Measurements from ENCODE around the gene KCNQ1.

The KCNQ1 gene

DNA sequence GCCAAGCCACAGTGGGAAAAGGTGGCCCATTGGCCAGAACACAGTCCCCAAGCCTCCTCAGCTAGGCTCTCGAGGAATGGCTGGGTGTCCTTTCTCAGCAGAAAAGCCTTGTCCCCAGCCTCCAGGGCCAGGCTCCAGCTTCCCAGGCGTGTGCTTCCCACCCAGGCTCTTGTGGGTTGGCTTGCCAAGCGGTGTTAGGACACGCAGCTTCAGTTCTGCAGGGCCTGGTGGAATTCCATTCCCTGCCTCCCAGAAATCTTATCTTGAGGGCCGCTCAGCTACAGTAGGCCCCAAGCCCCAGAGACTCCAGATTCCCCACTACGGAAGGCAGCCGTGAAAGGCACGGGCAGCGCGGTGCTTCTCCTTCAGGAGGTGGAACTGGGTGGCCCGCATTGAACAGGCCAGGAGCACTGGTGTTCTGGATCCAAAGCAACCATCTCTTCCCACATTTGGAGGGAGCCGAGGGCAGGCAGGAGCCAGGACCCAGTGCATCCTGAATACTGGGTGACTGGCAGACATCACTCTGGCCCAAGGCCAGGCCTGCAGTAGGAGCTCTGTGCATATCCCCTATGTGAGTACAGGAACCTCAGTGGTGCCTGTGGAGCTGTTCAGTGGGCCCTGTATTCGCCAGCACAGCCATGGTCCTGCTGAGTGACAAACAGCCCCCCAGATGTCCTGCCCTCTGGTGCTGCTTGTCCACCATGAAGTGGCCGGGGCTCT lies 271.7 kb downstream of the KCNQ1 start:
- DNase-seq (ENCODE audit: low read depth), result no peak

- DNase-seq (ENCODE audit: low read depth), result no peak
These were observed 272.9 kb downstream of the KCNQ1 start for GRCh38 chr11:2717561-2718325.

DNA sequence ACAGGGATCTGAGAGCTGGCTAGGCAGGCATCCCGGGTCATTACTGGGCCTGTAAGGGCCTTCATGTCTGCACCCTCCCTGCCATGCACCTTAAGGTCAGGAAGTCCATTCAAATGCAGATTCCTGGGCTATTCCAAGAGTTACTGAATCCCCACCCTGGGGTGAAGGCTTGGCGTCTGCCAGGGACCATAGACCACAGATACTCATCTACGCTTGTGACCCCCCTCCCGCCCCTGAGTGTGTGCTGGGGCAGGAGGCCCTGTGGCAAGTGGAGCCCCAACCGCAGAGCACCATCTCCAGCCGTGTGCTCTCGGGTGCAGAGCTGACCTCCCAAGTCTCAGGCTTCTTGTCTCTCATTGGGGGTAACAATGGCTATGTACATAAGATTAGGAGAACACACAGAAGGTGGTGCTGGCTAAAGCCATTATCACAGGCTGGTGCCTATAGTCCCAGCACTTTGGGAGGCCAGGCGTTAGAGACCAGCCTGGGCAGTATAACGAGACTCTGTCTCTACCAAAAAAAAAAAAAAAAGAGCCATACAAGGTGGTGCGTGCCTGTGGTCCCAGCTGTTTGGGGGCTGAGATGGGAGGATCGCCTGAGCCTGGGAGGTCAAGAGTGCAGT lies 274.1 kb downstream of the KCNQ1 start:
- no peak for DNase-seq (ENCODE audit: low read depth)

DNA sequence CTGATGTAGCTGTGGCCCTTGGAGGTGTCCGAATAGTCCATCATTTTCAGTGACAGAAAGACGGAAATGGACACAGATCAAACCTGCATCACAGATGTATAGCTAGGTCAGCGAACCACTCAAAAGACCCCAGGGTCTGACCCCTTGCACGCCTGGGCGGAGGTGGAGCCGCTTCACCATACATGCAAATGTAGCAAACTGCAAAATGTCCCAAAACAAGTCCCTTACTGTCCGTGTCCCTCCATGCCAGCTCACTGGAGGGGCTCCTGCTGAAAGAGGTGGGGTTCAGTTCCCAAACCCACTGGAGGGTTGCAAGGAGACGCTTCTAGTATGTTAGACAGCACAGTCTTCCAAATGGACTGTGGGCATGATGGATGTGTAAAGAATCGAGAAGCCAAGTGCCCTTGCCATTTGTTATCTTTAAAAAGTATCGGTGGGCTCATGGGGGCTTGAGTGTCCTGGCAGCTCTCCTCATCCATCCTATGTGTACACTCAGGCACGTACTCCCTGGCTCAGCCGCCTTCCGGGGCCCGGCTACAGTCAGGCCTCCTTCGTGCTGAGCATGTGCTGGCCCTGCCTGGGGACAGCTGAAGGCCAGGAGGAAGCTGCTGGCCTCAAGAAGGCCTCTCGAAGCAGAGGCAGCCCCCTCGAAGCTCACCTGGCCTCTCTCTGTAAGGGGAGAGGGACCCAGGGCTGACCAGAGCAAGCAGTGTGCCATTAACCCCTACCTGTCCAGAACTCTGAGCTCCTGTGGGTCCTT lies 275.2 kb downstream of the KCNQ1 start:
- no peak for DNase-seq (ENCODE audit: low read depth)

DNA sequence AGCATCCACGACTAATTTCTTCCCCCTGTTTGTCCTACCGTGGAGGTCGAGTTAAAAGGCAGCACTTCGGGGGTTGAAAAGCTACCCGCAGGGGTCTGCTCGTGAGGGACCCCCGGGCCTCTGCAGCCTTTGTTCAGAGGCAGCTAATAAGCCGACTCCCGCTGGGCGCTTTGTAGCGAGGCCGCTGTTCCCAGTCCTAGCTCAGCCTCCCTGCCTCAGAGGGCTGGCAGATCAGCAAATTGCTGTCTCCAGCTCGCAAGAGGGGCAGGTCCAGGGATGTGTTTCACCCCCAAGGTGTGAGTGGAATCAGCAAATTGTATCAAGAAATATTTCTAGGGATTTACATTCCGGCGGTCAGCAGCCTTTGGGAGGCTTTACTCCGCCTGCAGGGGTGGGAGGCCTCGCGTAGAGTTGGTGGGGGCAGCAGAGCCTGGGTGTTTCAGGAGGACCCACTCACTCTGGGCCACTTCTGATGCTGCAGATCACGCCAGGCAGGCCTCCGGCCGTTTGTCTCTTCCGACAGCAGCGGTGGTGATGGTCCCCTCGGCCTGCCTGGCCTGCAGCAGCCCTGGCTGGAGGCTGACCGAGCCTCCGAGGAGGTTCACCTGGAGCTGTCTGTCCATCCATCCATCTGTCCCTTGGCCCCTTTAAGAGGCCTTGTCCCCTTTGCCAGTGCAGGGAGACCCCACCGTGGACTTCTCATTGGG lies 276.6 kb downstream of the KCNQ1 start:
- no peak for DNase-seq (ENCODE audit: low read depth)

DNA sequence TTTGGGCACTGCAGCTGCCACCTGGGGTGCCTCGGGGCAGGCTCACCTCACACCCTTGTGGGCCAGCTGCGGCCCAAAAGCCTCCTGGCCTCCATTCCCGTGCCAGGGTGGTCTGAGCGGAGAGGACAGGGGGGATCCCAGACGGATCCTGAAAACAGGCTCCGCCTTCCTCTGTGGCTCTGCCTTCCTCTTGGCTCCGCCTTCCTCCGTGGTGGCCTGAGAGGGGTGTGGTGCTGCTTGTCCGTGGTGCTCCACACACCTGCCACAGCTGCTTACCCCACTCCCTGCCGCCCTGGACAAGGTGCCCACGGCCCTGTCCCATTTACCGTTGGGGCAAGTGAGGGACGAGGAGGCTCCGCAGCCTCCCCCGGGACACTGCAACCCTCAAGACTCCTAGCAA lies 278.1 kb downstream of the KCNQ1 start:
- DNase-seq (ENCODE audit: low read depth), result no peak

DNA sequence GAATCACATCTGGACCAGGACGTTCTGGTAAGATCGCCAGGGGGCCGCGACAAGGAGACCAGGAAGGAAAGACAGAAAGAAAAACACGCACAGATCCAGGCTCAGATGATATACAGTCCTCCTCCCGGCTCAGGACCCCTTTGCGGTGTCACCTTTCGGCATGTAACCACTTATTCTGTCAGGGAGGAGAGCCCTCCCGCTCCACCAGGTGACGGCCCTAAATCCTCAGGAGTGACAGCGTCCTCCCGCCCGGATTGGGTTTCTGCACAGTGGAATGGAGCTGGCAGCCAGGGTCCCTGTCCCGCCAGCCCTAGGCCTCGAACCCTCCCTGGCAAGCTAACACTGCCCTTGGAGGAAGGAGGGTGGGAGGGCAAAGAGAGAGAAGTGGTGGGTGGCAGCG lies 279.3 kb downstream of the KCNQ1 start:
- no peak for DNase-seq (ENCODE audit: low read depth)

DNA sequence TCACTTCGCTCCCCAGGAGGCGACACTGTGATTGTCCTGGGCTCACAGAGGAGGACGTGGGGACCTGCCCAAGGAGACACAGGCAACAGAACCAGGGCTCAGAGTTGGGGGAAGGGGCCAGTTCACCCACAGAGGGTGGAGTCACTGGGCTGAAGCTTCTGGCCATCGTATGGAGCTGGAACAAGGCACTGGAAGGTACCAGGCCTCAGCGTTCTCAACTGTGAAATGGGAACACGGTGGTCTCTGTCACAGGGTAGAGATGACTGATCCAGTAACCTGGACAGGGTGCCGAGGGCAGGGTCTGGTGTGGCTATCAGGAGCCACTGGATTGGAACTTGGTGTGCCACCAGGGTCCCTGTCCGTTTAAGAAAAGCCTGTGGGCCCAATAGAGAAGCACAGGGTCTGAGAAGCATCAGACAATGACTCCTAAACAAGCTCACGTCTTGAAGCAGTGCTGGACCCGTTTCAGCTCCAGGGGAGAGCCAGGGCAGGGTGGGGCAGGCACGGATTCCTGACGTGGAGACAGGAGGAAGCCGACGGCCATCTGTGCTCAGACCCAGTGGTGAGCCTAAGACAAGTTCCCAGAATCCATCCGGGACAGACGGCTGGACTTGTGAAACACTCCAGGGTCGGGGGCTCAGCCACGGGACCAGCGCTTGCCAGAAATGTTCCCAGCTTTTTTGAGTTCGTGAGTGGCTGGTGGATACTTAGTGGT lies 280.0 kb downstream of the KCNQ1 start:
- no peak for DNase-seq (ENCODE audit: low read depth)

DNA sequence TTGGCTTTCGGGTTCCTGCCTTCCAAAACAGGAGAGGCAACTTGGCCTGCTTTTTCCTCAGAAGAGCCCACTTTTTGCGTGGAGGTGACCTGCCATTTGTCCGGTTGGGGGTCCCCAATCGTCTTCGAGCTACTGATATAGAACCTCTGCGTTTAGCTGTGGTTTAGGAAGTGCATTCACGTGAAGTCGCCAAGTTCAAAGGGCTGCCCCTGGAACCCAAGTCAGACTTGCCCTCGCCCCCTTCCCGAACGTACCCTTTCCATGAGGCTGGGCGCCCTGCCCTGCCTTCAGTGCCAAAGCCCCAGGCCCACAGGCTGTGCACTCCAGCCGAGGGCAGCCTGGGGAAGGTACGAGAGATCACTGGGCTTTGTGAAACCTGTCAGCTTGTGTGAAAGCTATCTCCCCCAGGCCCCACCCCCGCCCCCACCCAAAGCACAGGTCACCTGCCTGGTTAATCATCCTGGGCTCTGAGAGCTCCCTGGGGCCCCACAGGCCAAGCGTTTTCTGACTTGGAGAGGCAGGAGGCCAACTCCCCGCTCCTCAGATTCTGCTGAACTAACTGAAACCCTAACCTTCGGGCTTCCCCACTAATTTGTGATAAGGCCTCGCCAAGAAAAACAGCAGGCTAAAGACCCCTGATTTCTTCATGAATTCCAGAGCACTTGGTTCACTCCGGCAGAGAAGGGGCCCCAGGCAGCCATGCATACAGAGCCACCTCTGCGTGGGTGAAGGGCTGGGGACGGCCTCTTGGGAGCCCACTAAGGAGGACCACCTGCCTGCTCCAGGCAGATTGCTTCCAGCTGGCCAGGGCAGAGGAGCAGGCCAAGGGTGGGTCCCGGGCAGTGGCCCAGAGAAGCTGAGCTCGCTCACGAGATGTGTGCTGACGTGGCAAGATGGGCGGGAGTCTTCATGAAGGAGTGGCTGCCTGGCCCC lies 280.8 kb downstream of the KCNQ1 start:
- no peak for DNase-seq (ENCODE audit: low read depth)

GRCh38 chr11:2726964-2727363 lies 282.2 kb downstream of the KCNQ1 start:
- DNase-seq (ENCODE audit: low read depth), result no peak

DNA sequence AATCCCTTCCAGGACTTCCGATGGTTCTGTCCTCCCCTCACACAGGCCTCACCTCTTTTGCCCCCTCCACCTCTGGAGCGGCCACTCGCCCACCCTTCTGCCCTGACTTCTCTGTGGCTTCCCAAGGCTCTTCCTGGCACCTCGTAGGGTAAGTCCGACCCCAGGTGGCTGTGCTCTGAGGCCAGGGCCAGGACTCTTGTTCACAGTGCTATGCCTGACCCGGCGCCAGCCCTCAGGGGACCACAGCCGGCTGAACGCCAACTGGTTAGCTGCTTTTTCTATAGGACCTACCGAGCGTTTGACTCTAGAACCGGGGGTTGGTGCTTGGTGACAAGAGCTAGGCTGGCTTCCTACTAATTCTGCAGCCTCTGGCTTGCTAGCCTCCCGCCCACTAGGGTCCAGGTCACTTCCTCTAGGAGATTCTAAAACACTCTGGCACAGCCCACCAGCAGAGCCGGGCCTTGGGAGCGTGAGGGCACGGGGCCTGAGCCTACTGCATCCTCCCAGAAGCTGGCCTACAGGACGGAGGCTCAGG lies 283.4 kb downstream of the KCNQ1 start:
- no peak for DNase-seq (ENCODE audit: low read depth)

GRCh38 chr11:2728663-2729332 lies 284.0 kb downstream of the KCNQ1 start:
- no peak for DNase-seq (ENCODE audit: low read depth)

- no peak for DNase-seq (ENCODE audit: low read depth)
These were observed 285.0 kb downstream of the KCNQ1 start for GRCh38 chr11:2729841-2730240.

DNA sequence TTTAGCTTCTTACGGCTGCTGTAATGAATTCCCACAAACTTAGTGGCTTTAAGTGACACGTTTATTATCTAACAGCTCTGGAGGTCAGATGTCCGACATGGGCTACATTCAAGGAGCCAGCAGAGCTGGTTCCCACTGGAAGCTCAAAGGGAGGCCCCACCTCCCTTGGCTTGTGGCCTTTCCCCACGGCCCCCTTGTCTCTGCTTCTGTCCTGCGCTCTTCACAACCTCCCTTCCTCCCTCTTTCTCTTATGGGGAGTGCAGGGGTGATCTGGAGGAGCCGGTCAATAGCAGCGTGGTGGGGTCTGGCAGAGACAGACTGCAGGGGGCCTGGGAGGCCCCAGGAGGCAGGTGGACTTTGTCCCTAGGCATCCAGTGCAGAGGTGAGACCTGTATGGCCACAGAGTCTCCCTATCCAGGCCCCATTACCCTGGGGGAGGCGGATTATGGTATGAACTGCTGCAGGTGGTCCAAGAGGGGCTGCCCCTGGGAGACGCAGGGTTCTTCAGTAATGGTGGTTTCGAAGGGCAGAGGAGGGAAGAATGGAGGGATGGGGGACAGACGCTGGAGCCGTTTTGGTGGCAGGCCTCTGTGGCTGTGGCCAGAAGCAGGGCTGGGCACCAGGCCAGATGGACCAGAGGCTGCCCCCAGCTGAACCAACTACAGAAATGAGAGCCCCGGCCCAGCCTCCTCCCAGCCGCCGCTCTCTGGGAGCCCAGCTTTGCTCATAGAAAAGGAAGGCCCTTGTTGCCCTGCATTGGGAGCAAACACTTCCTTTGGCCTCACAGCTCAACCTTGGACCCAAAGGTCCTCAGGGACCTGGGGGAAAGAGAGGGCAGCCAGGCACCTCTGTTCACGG lies 285.7 kb downstream of the KCNQ1 start:
- no peak for DNase-seq (ENCODE audit: low read depth)

- DNase-seq (ENCODE audit: low read depth), result no peak
These were observed 286.6 kb downstream of the KCNQ1 start for GRCh38 chr11:2731130-2732125.

GRCh38 chr11:2732261-2732939 lies 287.6 kb downstream of the KCNQ1 start:
- DNase-seq (ENCODE audit: low read depth), result no peak
